Naive thymus-derived CD4-positive, alpha-beta T cell (primary cell): ENCODE results near the gene GNG7. TPM values are rescaled to one million over a fixed set of nuclear protein-coding genes. Genes with fewer than 3 reads are reported as not detected.
"Not testable (repeated sequence)": the region's sequence is repeated elsewhere in the genome, so short reads cannot be mapped to it uniquely, and the experiment has no call there.

Source experiments
- ATAC-seq: fragments of 150-1000 bp; cut with Tn5 transposase; 2 replicates; pipeline ENCODE4 v1.10.0; 2021; ENCODE audit warnings: mild to moderate bottlenecking, moderate library complexity
- CTCF ChIA-PET: fragments of 350-600 bp; sonication (Branson Sonifier 250); formaldehyde crosslinking; loops from one replicate; lab custom pipeline; 2021; ENCODE audit warnings: antibody characterized with exemption; lab: Charles Lee
- POLR2A ChIA-PET: fragments of 350-600 bp; sonication (Branson Sonifier 250); formaldehyde crosslinking; loops from one replicate; lab custom pipeline; 2021; ENCODE audit warnings: antibody characterized with exemption, inconsistent platforms; lab: Charles Lee
- DNase-seq, 9 donors: peaks; one replicate each; pipeline versions ENCODE4 v3.0.0 to v3.0.0-alpha.2; 2020 to 2022; ENCODE audit warnings: mixed read lengths in 1 of 9
- H3K27ac ChIP-seq: one replicate; pipeline ENCODE4 v1.7.0; 2013; ENCODE audit warnings: mild to moderate bottlenecking, low read depth, low read length, moderate library complexity
- H3K27me3 ChIP-seq, 2 donors: one replicate each; pipeline ENCODE4 v1.7.0; 2013; ENCODE audit warnings: low read length in 2 of 2, mild to moderate bottlenecking in 2 of 2, moderate library complexity in 2 of 2; ENCODE audit not compliant: control insufficient read depth in 2 of 2, insufficient read depth in 2 of 2
- H3K36me3 ChIP-seq, 3 experiments: 1 replicate in 2 of 3; 2 replicates in 1 of 3; pipeline ENCODE4 v1.7.0; 2013; ENCODE audit warnings: low read length in 3 of 3, mild to moderate bottlenecking in 3 of 3, moderate library complexity in 1 of 3; ENCODE audit not compliant: insufficient read depth in 3 of 3, control insufficient read depth in 2 of 3
- H3K4me1 ChIP-seq, 2 donors: one replicate each; pipeline ENCODE4 v1.7.0; 2013; ENCODE audit warnings: low read length in 2 of 2, mild to moderate bottlenecking in 2 of 2, moderate library complexity in 1 of 2; ENCODE audit not compliant: control insufficient read depth in 2 of 2, insufficient read depth in 2 of 2
- H3K4me3 ChIP-seq: 2 replicates; pipeline ENCODE4 v1.7.0; 2013; ENCODE audit warnings: mild to moderate bottlenecking, low read length
- H3K9me3 ChIP-seq, 3 experiments: 1 replicate in 2 of 3; 2 replicates in 1 of 3; pipeline ENCODE4 v1.7.0; 2013; ENCODE audit warnings: low read length in 3 of 3; ENCODE audit not compliant: control insufficient read depth in 2 of 3
- H3K27ac Mint-ChIP-seq, 9 donors: one replicate each; pipeline ENCODE4 v1.8.0; 2020 to 2022; ENCODE audit warnings: mixed read lengths in 9 of 9, mild to moderate bottlenecking in 8 of 9, moderate library complexity in 5 of 9, inconsistent platforms in 2 of 9
- H3K27me3 Mint-ChIP-seq, 5 donors: one replicate each; pipeline ENCODE4 v1.8.0; 2021 to 2022; ENCODE audit warnings: mixed read lengths in 5 of 5, mild to moderate bottlenecking in 1 of 5
- H3K36me3 Mint-ChIP-seq, 5 donors: one replicate each; pipeline ENCODE4 v1.8.0; 2020 to 2022; ENCODE audit warnings: mixed read lengths in 5 of 5, mild to moderate bottlenecking in 3 of 5, inconsistent platforms in 1 of 5
- H3K4me1 Mint-ChIP-seq, 7 donors: one replicate each; pipeline ENCODE4 v1.8.0; 2020 to 2022; ENCODE audit warnings: mixed read lengths in 7 of 7, mild to moderate bottlenecking in 3 of 7, inconsistent platforms in 1 of 7
- H3K4me3 Mint-ChIP-seq, 10 donors: one replicate each; pipeline ENCODE4 v1.8.0; 2020 to 2022; ENCODE audit warnings: mild to moderate bottlenecking in 10 of 10, mixed read lengths in 10 of 10, moderate library complexity in 6 of 10, inconsistent platforms in 2 of 10
- H3K9me3 Mint-ChIP-seq, 11 donors: one replicate each; pipeline ENCODE4 v1.8.0; 2020 to 2022; ENCODE audit warnings: mixed read lengths in 11 of 11, mild to moderate bottlenecking in 4 of 11, inconsistent platforms in 1 of 11, moderate library complexity in 1 of 11
- intact Hi-C, 2 donors: fragments of 100-400 bp; cut with micrococcal nuclease; formaldehyde crosslinking; loops; one replicate each; pipeline ENCODE4 v1.15.1; 2023
- polyA plus RNA-seq, 2 donors: library from polyadenylated mRNA; unstranded; fragments of 300-500 nt; fragmentation: Illumina TruSeq; gene quantifications; one replicate each; pipeline ENCODE4 v1.2.3, GENCODE V29; 2021
- total RNA-seq, 6 experiments: library from RNA in 5 of 6; stranded (reverse) in 5 of 6; gene quantifications; 1 replicate in 5 of 6; 2 replicates in 1 of 6; pipeline ENCODE4 v1.2.3 and lab custom pipeline; 2021 to 2026

The GNG7 gene
- total and polyA plus RNA-seq, 7 experiments from 2014 or later, result 0.31 to 6.8 (median 4.7) TPM

DNA sequence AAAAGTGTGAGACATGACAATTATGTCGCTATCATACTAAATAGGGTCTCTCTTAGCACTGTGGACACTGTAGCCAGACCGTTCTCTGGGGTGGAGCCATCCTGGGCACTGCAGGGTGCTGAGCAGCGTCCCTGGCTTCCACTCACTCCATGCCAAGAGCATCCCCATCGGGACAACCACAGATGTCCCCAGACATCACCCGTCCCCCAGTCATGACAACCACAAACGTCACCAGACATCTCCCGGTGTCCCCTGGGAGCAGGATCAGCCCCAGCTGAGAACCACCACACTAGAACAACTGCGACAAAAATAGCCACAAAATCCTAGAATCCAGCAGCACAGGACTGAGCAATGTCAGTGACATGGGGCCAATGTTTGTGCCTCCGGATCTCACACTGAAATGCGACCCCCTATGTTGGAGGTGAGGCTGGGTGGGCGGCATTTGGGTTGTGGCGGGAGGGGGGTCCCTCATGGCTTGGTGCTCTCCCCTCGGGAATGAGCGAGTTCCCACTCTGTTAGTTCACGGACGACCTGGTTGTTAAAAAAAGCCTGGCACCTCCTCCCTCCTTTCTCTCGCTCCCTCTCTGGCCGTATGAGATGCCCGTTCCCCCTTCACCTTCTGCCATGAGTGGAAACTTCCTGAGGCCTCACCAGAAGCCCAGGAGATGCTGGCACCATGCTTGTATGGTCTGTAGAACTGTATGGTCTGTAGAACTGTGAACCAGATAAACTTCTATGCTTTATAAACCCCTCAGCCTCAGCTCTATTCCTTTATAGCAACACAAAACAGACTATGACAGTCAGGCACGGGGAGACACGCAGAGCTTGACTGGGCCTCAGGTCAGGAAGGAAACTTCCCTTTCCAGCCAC lies 132.7 kb downstream of the GNG7 start:
- Histone ChIP-seq H3K27ac (no peak overlapping the region), H3K4me3 (no peak overlapping the region), H3K27me3 (no peaks in the 10 kb centered on the region), H3K36me3 (no peaks in the 10 kb centered on the region), H3K9me3 (no peaks in the 10 kb centered on the region), H3K4me1 (no peaks in the 10 kb centered on the region)
- H3K27me3 Mint-ChIP-seq, result no peaks in the 10 kb centered on the region
- H3K4me3 Mint-ChIP-seq, result no peak overlapping the region
- peaks cover 0 to 16% (median 11%) of the 10 kb centered on the region in 7 donors for H3K4me1 Mint-ChIP-seq
- H3K36me3 Mint-ChIP-seq, result peaks cover 0 to 6% (median 0%) of the 10 kb centered on the region in 5 donors
- no peak overlapping the region for H3K27ac Mint-ChIP-seq
- intact Hi-C loops, result no loop called here
- H3K9me3 Mint-ChIP-seq, result peaks cover 0 to 14% (median 0%) of the 10 kb centered on the region in 11 donors
- POLR2A ChIA-PET, result interaction anchor here (1.4 kb wide), 2 partner anchors 8 to 94 kb away, joined by 4 to 7 read pairs; partner anchors contain the start of gene GADD45B
- DNase-seq (no peak), ATAC-seq (no peak)
- CTCF ChIA-PET, result interaction anchor here (1.1 kb wide), 1 partner anchor 9 kb away, joined by 3 read pairs; no protein-coding TSS in a partner anchor

DNA sequence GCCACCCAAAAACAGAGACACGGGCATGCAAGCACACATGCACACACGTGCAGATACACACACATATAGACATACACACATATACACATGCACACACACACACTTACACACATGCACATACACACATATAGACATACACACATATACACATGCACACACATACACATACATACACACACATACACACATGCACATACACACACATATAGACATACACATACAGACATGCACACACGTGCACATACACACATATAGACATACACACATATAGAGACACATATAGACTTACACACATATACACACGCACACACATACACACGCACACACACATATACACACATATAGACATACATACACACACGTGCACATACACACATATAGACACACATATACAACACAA lies 134.5 kb downstream of the GNG7 start:
- H3K36me3 Mint-ChIP-seq, result peaks cover 0 to 6% (median 0%) of the 10 kb centered on the region in 5 donors
- no peaks in the 10 kb centered on the region for H3K4me1 ChIP-seq
- H3K27ac Mint-ChIP-seq, result peak overlapping the region in 3 of 9 donors; percentile 0 to 60 (median 21)
- H3K27me3 Mint-ChIP-seq, result no peaks in the 10 kb centered on the region
- H3K9me3 Mint-ChIP-seq, result peaks cover 0 to 14% (median 0%) of the 10 kb centered on the region in 11 donors
- ChIA-PET POLR2A (interaction anchor here (4.6 kb wide), 1 partner anchor 91 kb away, joined by 24 read pairs; the partner anchor contains the start of gene GADD45B), CTCF (no interaction called here)
- H3K4me1 Mint-ChIP-seq, result peaks cover 0 to 28% (median 15%) of the 10 kb centered on the region in 7 donors
- ATAC-seq (peak; percentile 10), DNase-seq (no peak)
- no peaks in the 10 kb centered on the region for H3K9me3 ChIP-seq
- H3K27me3 ChIP-seq, result no peaks in the 10 kb centered on the region
- H3K27ac ChIP-seq, result no peak overlapping the region
- H3K4me3 ChIP-seq, result no peak overlapping the region
- intact Hi-C loops, result no loop called here
- no peaks in the 10 kb centered on the region for H3K36me3 ChIP-seq
- H3K4me3 Mint-ChIP-seq, result peak overlapping the region in 3 of 10 donors; percentile 6 to 58 (median 34)

DNA sequence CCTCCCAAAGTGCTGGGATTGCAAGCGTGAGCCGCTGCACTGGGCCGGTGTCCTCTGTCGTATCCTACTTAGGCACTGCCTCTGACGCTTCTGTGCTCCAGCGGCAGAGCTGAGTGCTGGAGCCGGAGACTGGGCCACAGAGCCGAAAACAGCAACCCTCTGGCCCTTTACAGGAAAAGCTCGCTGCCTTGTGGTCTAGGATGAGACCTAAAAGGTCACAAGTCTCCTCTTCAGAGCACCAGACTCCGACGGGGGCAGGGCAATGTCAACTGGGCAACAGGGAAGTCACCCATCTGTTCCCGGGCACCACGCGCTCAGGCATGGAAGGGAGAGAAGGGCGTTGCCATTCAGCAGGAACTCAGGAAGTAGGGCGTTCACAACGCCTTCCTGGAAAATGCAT lies 134.9 kb downstream of the GNG7 start:
- H3K4me3 Mint-ChIP-seq, result peak overlapping the region in 2 of 10 donors; percentile 34 to 58
- peaks cover 0 to 14% (median 0%) of the 10 kb centered on the region in 11 donors for H3K9me3 Mint-ChIP-seq
- ChIA-PET CTCF (no interaction called here), POLR2A (interaction anchor here (4.6 kb wide), 1 partner anchor 91 kb away, joined by 24 read pairs; the partner anchor contains the start of gene GADD45B)
- Histone ChIP-seq H3K36me3 (no peaks in the 10 kb centered on the region), H3K4me3 (no peak overlapping the region), H3K4me1 (peaks cover 0 to under 1% of the 10 kb centered on the region in 2 donors), H3K9me3 (no peaks in the 10 kb centered on the region), H3K27me3 (no peaks in the 10 kb centered on the region), H3K27ac (no peak overlapping the region)
- intact Hi-C loops, result no loop called here
- peaks cover 0 to 6% (median 0%) of the 10 kb centered on the region in 5 donors for H3K36me3 Mint-ChIP-seq
- no peak for DNase-seq
- H3K27ac Mint-ChIP-seq, result peak overlapping the region in 3 of 9 donors; percentile 0 to 60 (median 21)
- H3K4me1 Mint-ChIP-seq, result peaks cover 2 to 33% (median 15%) of the 10 kb centered on the region in 7 donors
- no peaks in the 10 kb centered on the region for H3K27me3 Mint-ChIP-seq
- ATAC-seq, result peak; percentile 31

DNA sequence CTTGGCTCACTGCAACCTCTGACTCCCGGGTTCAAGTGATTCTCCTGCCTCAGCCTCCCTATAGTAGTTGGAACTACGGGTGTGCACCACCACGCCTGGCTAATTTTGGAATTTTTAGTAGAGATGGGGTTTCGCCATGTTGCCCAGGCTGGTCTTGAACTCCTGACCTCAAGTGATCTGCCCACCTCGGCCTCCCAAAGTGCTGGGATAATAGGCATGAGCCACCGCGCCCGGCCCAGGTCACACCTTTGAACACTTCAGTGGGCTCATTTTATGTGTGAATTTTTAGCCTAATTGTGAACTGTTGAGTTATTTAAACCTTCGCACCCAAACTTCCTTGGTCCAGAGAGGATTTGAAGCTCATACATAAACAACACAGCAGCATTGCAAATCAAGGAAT lies 138.9 kb downstream of the GNG7 start:
- H3K9me3 Mint-ChIP-seq, CTCF ChIA-PET, DNase-seq, ATAC-seq, H3K27me3 ChIP-seq, H3K9me3 ChIP-seq, H3K36me3 ChIP-seq, H3K36me3 Mint-ChIP-seq, H3K4me3 ChIP-seq, H3K27ac ChIP-seq, H3K27me3 Mint-ChIP-seq: not testable (repeated sequence)
- POLR2A ChIA-PET, result interaction anchor here (1.0 to 4.6 kb wide), 2 partner anchors 15 to 87 kb away, joined by 3 to 24 read pairs; partner anchors contain the start of gene GADD45B
- peaks cover 14 to 59% (median 32%) of the 10 kb centered on the region in 7 donors for H3K4me1 Mint-ChIP-seq
- peak overlapping the region in 5 of 10 donors; percentile 40 to 93 (median 89) for H3K4me3 Mint-ChIP-seq
- peaks cover 8 to 11% of the 10 kb centered on the region in 2 donors for H3K4me1 ChIP-seq
- intact Hi-C loops, result loop anchor here (2.0 to 5.0 kb wide), 4 partner anchors 15 to 61 kb away; no protein-coding TSS in a partner anchor
- H3K27ac Mint-ChIP-seq, result peak overlapping the region in 3 of 9 donors; percentile 56 to 99 (median 72)

DNA sequence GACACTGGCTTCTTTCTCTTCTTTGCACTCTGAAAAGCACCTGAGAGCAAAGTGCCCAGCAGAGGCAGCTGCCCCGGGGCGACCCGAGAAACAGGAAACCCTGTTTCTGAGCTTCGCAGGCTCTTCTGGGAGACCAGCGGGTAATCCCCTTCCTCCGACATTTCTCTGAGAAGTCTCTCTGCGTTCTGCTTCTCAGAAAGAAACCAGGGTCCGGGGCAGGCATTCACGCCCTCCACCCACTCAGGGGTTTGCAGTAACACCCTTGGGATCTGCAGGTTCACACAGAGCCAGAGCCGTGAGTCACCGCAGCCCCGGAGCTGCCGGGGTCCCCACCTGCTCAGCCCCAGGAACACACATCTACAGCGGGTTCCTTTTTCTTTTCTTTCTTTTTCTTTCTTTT lies 140.6 kb downstream of the GNG7 start:
- CTCF ChIA-PET, result interaction anchor here (0.7 to 1.3 kb wide), 8 partner anchors 15 to 300 kb away, joined by 3 to 5 read pairs (median 4); partner anchors contain the start of gene GADD45B
- H3K4me1 ChIP-seq, result peaks cover 8 to 11% of the 10 kb centered on the region in 2 donors
- no peaks in the 10 kb centered on the region for H3K9me3 ChIP-seq
- intact Hi-C loops, result loop anchor here (1.0 to 5.0 kb wide), 8 partner anchors 9 to 84 kb away; no protein-coding TSS in a partner anchor
- peak overlapping the region; percentile 78 for H3K27ac ChIP-seq
- ATAC-seq, result peak; percentile 93
- H3K9me3 Mint-ChIP-seq, result no peaks in the 10 kb centered on the region
- H3K36me3 ChIP-seq, result no peaks in the 10 kb centered on the region
- no peaks in the 10 kb centered on the region for H3K27me3 ChIP-seq
- peak overlapping the region; percentile 83 to 96 (median 92) for H3K4me3 Mint-ChIP-seq
- POLR2A ChIA-PET, result interaction anchor here (0.5 to 2.8 kb wide), 19 partner anchors 8 to 844 kb away, joined by 3 to 74 read pairs (median 5); partner anchors contain the start of gene GADD45B
- H3K4me1 Mint-ChIP-seq, result peaks cover 12 to 56% (median 20%) of the 10 kb centered on the region in 7 donors
- no peaks in the 10 kb centered on the region for H3K36me3 Mint-ChIP-seq
- H3K27ac Mint-ChIP-seq, result peak overlapping the region; percentile 92 to 99 (median 98)
- no peaks in the 10 kb centered on the region for H3K27me3 Mint-ChIP-seq
- DNase-seq, result peak; percentile 38 to 78 (median 71)
- H3K4me3 ChIP-seq, result peak overlapping the region; percentile 70

DNA sequence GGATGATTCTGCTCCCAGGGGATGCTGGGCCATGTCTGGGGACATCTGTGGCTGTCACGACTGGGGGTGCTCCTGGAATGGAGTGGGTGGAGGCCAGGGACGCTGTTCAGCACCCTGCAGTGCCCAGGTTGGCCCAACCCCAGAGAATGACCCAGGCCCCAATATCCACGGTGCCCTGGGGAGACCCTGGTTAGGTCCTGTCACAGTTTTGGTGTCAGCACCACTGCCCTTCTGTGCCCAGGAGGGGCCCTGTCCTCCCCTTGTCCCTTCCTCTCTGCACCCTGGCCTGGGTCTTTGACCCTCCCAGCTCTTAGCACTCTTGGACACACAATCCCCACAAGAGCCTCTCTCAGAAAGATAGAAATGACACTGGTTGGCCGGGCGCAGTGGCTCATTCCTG lies 141.3 kb downstream of the GNG7 start:
- Histone ChIP-seq H3K4me3 (no peak overlapping the region), H3K27me3 (no peaks in the 10 kb centered on the region), H3K27ac (no peak overlapping the region), H3K4me1 (peaks cover 8 to 11% of the 10 kb centered on the region in 2 donors), H3K9me3 (no peaks in the 10 kb centered on the region), H3K36me3 (no peaks in the 10 kb centered on the region)
- ATAC-seq (no peak), DNase-seq (no peak)
- CTCF ChIA-PET, result interaction anchor here (0.6 to 1.1 kb wide), 6 partner anchors 48 to 346 kb away, joined by 3 to 5 read pairs (median 4); partner anchors contain the start of gene GADD45B
- intact Hi-C loops, result loop anchor here in 1 of 2 donors (5.0 kb wide), 2 partner anchors 51 to 59 kb away; no protein-coding TSS in a partner anchor
- Mint-ChIP-seq H3K9me3 (no peaks in the 10 kb centered on the region), H3K4me3 (peak overlapping the region in 9 of 10 donors; percentile 29 to 96 (median 92)), H3K27ac (peak overlapping the region in 6 of 9 donors; percentile 92 to 99 (median 97)), H3K36me3 (no peaks in the 10 kb centered on the region), H3K4me1 (peaks cover 14 to 58% (median 21%) of the 10 kb centered on the region in 7 donors), H3K27me3 (no peaks in the 10 kb centered on the region)
- POLR2A ChIA-PET, result interaction anchor here (0.5 to 2.8 kb wide), 17 partner anchors 7 to 291 kb away, joined by 3 to 74 read pairs (median 5); partner anchors contain the start of gene GADD45B
